NCI-H510A treated with DMSO at 0.1 percent for 48 hours (cell line): ENCODE measurements around the gene VWA5B1.

ENCODE experiments used
- DNase-seq: peaks from one replicate; lab custom pipeline; 2025; lab: John Stamatoyannopoulos, UW

The VWA5B1 gene

GRCh38 chr1:20390589-20391331, 100.1 kb downstream of the VWA5B1 start:
- DNase-seq: no peak

GRCh38 chr1:20395255-20395654, 104.6 kb downstream of the VWA5B1 start:
- DNase-seq: no peak

- DNase-seq: no peak
These were observed 108.1 kb downstream of the VWA5B1 start for GRCh38 chr1:20398744-20399143.

- no peak for DNase-seq
These were observed 108.5 kb downstream of the VWA5B1 start for GRCh38 chr1:20399196-20399595.

- no peak for DNase-seq
These were observed 109.0 kb downstream of the VWA5B1 start for GRCh38 chr1:20399606-20400180.

- DNase-seq: no peak
These were observed 109.9 kb downstream of the VWA5B1 start for GRCh38 chr1:20400341-20401177.

GRCh38 chr1:20401405-20402010, 110.8 kb downstream of the VWA5B1 start:
- DNase-seq: no peak

GRCh38 chr1:20402585-20403422, 112.1 kb downstream of the VWA5B1 start:
- peak; percentile 31 for DNase-seq

GRCh38 chr1:20403423-20404145, 112.9 kb downstream of the VWA5B1 start:
- DNase-seq: no peak

- no peak for DNase-seq
These were observed 113.8 kb downstream of the VWA5B1 start for GRCh38 chr1:20404466-20404865.
